H9 (cell line): ENCODE data around the gene CADPS2. TPM values are rescaled to one million over a fixed set of nuclear protein-coding genes. Genes with fewer than 3 reads are reported as not detected.

Source experiments
- DNase-seq: peaks from one replicate; pipeline ENCODE4 v3.0.0-alpha.2; 2017
- H2AFZ ChIP-seq: one replicate; pipeline ENCODE4 v1.6.1; 2013; ENCODE audit warnings: mild to moderate bottlenecking, low read length, control low read depth, moderate library complexity
- H2AK5ac ChIP-seq: 2 replicates; pipeline ENCODE4 v1.6.1; 2013; ENCODE audit warnings: low read length, control low read depth, mixed read lengths; ENCODE audit not compliant: insufficient read length
- H2BK120ac ChIP-seq: one replicate; pipeline ENCODE4 v1.6.1; 2013; ENCODE audit warnings: low read depth, mild to moderate bottlenecking, low read length, control low read depth, inconsistent platforms; ENCODE audit not compliant: poor library complexity, severe bottlenecking
- H2BK12ac ChIP-seq: 2 replicates; pipeline ENCODE4 v1.6.1; 2013; ENCODE audit warnings: low read length, control low read depth, mixed read lengths, low read depth; ENCODE audit not compliant: insufficient read length
- H2BK15ac ChIP-seq: 2 replicates; pipeline ENCODE4 v1.6.1; 2013; ENCODE audit warnings: low read depth, low read length, control low read depth
- H2BK20ac ChIP-seq: one replicate; pipeline ENCODE4 v1.6.1; 2013; ENCODE audit warnings: low read depth, mild to moderate bottlenecking, low read length, control low read depth, inconsistent platforms; ENCODE audit not compliant: poor library complexity, severe bottlenecking
- H2BK5ac ChIP-seq: 2 replicates; pipeline ENCODE4 v1.6.1; 2013; ENCODE audit warnings: low read length, control low read depth, mixed read lengths; ENCODE audit not compliant: insufficient read length
- H3K14ac ChIP-seq: 2 replicates; pipeline ENCODE4 v1.6.1; 2013; ENCODE audit warnings: low read length, control low read depth; ENCODE audit not compliant: insufficient read depth
- H3K18ac ChIP-seq: 2 replicates; pipeline ENCODE4 v1.6.1; 2013; ENCODE audit warnings: low read depth, mild to moderate bottlenecking, mixed read lengths, low read length, control low read depth; ENCODE audit not compliant: insufficient read length
- H3K23ac ChIP-seq: 2 replicates; pipeline ENCODE4 v1.6.1; 2013; ENCODE audit warnings: low read length, control low read depth, mixed read lengths, low read depth; ENCODE audit not compliant: insufficient read length
- H3K23me2 ChIP-seq: 2 replicates; pipeline ENCODE4 v1.6.1; 2013; ENCODE audit warnings: low read depth, mild to moderate bottlenecking, mixed read lengths, low read length, control low read depth; ENCODE audit not compliant: insufficient read length, poor library complexity, severe bottlenecking
- H3K27ac ChIP-seq: 2 replicates; pipeline ENCODE4 v1.5.1; 2013; ENCODE audit warnings: low read length, control low read depth, mixed read lengths, low read depth; ENCODE audit not compliant: insufficient read length
- H3K27me3 ChIP-seq: 2 replicates; pipeline ENCODE4 v1.6.1; 2013; ENCODE audit warnings: low read length, control low read depth, inconsistent platforms; ENCODE audit not compliant: insufficient read depth
- H3K4ac ChIP-seq: 2 replicates; pipeline ENCODE4 v1.6.1; 2013; ENCODE audit warnings: low read depth, mild to moderate bottlenecking, control low read depth, inconsistent platforms, low read length, moderate library complexity
- H3K4me1 ChIP-seq: 2 replicates; pipeline ENCODE4 v1.6.1; 2013; ENCODE audit warnings: low read length, control low read depth, inconsistent platforms; ENCODE audit not compliant: insufficient read depth
- H3K4me2 ChIP-seq: 2 replicates; pipeline ENCODE4 v1.6.1; 2013; ENCODE audit warnings: low read length, control low read depth, mixed read lengths; ENCODE audit not compliant: insufficient read length, insufficient read depth
- H3K56ac ChIP-seq: 2 replicates; pipeline ENCODE4 v1.6.1; 2013; ENCODE audit warnings: low read depth, mild to moderate bottlenecking, mixed read lengths, low read length, control low read depth; ENCODE audit not compliant: insufficient read length
- H3K79me1 ChIP-seq: 2 replicates; pipeline ENCODE4 v1.6.1; 2013; ENCODE audit warnings: low read depth, mild to moderate bottlenecking, moderate library complexity, low read length, control low read depth, inconsistent platforms; ENCODE audit not compliant: insufficient read depth, poor library complexity, severe bottlenecking
- H3K79me2 ChIP-seq: 2 replicates; pipeline ENCODE4 v1.6.1; 2013; ENCODE audit warnings: low read length, control low read depth, inconsistent platforms; ENCODE audit not compliant: insufficient read depth
- H3K9ac ChIP-seq: 2 replicates; pipeline ENCODE4 v1.6.1; 2013; ENCODE audit warnings: low read length, control low read depth, mixed read lengths; ENCODE audit not compliant: insufficient read length; ENCODE audit errors: extremely low read depth
- H3K9me3 ChIP-seq: one replicate; pipeline ENCODE4 v1.6.1; 2013; ENCODE audit warnings: low read depth, low read length, inconsistent platforms; ENCODE audit not compliant: control insufficient read depth
- H3T11ph ChIP-seq: one replicate; pipeline ENCODE4 v1.6.1; 2013; ENCODE audit warnings: mild to moderate bottlenecking, low read length, control low read depth, inconsistent platforms
- H4K20me1 ChIP-seq: one replicate; pipeline ENCODE4 v1.6.1; 2013; ENCODE audit not compliant: control insufficient read depth, insufficient read length, insufficient read depth
- H4K5ac ChIP-seq: 2 replicates; pipeline ENCODE4 v1.6.1; 2013; ENCODE audit warnings: low read depth, mild to moderate bottlenecking, mixed read lengths, low read length, control low read depth; ENCODE audit not compliant: insufficient read length
- H4K8ac ChIP-seq: replicated peaks from 2 replicates; pipeline ENCODE4 v1.6.1; 2013; ENCODE audit warnings: low read length, control low read depth, mixed read lengths, low read depth; ENCODE audit not compliant: insufficient read length
- H4K91ac ChIP-seq: 2 replicates; pipeline ENCODE4 v1.6.1; 2013; ENCODE audit warnings: low read depth, mild to moderate bottlenecking, moderate library complexity, mixed read lengths, low read length, control low read depth; ENCODE audit not compliant: insufficient read length
- H3K27ac Mint-ChIP-seq, 3 experiments: 2 replicates in 2 of 3; 3 replicates in 1 of 3; pipeline ENCODE4 v1.8.0; 2020 to 2021; ENCODE audit warnings: mixed read lengths in 3 of 3, mild to moderate bottlenecking in 1 of 3, moderate library complexity in 1 of 3
- H3K27me3 Mint-ChIP-seq: 2 replicates; pipeline ENCODE4 v1.8.0; 2021; ENCODE audit warnings: low read depth, mild to moderate bottlenecking, moderate library complexity, mixed read lengths
- H3K36me3 Mint-ChIP-seq, 3 experiments: 2 replicates in 2 of 3; 3 replicates in 1 of 3; pipeline ENCODE4 v1.8.0; 2020 to 2021; ENCODE audit warnings: low read depth in 3 of 3, mixed read lengths in 3 of 3; ENCODE audit not compliant: insufficient read depth in 1 of 3
- H3K4me1 Mint-ChIP-seq, 2 experiments: 2 replicates each; pipeline ENCODE4 v1.8.0; 2020; ENCODE audit warnings: mixed read lengths in 2 of 2
- H3K4me3 Mint-ChIP-seq, 2 experiments: 2 replicates in 1 of 2; 3 replicates in 1 of 2; pipeline ENCODE4 v1.8.0; 2020 to 2021; ENCODE audit warnings: mild to moderate bottlenecking in 2 of 2, mixed read lengths in 2 of 2, moderate library complexity in 1 of 2
- H3K9me3 Mint-ChIP-seq, 2 experiments: 2 replicates in 1 of 2; 3 replicates in 1 of 2; pipeline ENCODE4 v1.8.0; 2020; ENCODE audit warnings: mild to moderate bottlenecking in 2 of 2, mixed read lengths in 2 of 2, moderate library complexity in 1 of 2
- WGBS: extraction: QIAGEN DNeasy Blood & Tissue Kit; methylation state at CpG from one replicate; pipeline ENCODE4 v1.1.7; 2013; ENCODE audit warnings: missing lambda C conversion rate, low lambda C conversion rate, mixed read lengths; ENCODE audit not compliant: insufficient read length; ENCODE audit errors: extremely low coverage; 5-methylcytosine and 5-hydroxymethylcytosine counted together
- total RNA-seq: library from RNA; stranded (reverse); gene quantifications from 2 replicates; pipeline ENCODE4 v1.2.1, GENCODE V29; 2021
- TF ChIP-seq, protein P1 (sequence below): fragments of 200-600 bp; sonication (generic); conservative IDR thresholded peaks from 3 replicates; pipeline ENCODE4 v1.8.0; 2021; ENCODE audit warnings: antibody characterized with exemption, mild to moderate bottlenecking

CADPS2 gene
- total RNA-seq, 1 experiment from 2014 or later: 7.1 TPM

DNA sequence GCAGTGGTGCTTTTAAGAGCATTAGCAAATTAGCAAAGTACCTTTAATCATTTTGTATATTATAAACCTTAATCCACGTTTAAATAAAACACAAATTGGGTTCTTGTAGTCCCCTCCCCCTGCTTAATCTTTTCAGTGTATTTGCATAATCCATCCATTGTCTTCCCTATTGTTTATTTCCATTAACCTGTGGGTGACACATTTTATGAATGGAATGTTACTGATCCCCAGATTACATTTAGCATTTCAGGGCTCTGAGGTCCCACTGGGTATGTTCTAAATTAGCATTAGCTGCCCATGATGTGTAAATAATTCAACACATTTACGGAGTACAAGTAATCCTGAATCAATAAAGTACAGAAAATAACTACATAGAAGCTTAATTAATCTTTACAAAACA, 443.3 kb downstream of the CADPS2 start:
- Histone ChIP-seq H3K79me2 (no peaks in the 10 kb centered on the region), H3K79me1 (no peaks in the 10 kb centered on the region), H2BK15ac (no peak overlapping the region), H4K20me1 (no peaks in the 10 kb centered on the region), H2AFZ (no peak overlapping the region), H4K91ac (no peak overlapping the region), H3K27me3 (no peaks in the 10 kb centered on the region), H2BK20ac (no peak overlapping the region), H3K9me3 (no peaks in the 10 kb centered on the region), H3K27ac (no peak overlapping the region), H3T11ph (no peak overlapping the region), H3K23me2 (no peaks in the 10 kb centered on the region), H3K4me2 (no peak overlapping the region), H3K9ac (no peak overlapping the region), H3K18ac (no peak overlapping the region), H3K4ac (no peak overlapping the region), H4K8ac (no peak overlapping the region), H2BK5ac (no peak overlapping the region), H2BK12ac (no peak overlapping the region), H2BK120ac (no peak overlapping the region), H3K23ac (no peak overlapping the region), H2AK5ac (no peak overlapping the region), H3K4me1 (peaks cover 10% of the 10 kb centered on the region; the same call in 1 of the 2 replicates), H3K56ac (no peak overlapping the region), H4K5ac (no peak overlapping the region), H3K14ac (no peak overlapping the region)
- Mint-ChIP-seq H3K4me1 (peaks cover 61 to 69% of the 10 kb centered on the region in 2 experiments), H3K36me3 (peaks cover 14 to 27% (median 23%) of the 10 kb centered on the region in 3 experiments), H3K4me3 (no peak overlapping the region; a peak in 2 of 5 replicates), H3K9me3 (peaks cover 16 to 18% of the 10 kb centered on the region in 2 experiments), H3K27me3 (no peaks in the 10 kb centered on the region), H3K27ac (peak overlapping the region in 2 of 3 experiments; percentile 94 to 95; a peak in 4 of 7 replicates)
- TF ChIP-seq, protein P1, sequence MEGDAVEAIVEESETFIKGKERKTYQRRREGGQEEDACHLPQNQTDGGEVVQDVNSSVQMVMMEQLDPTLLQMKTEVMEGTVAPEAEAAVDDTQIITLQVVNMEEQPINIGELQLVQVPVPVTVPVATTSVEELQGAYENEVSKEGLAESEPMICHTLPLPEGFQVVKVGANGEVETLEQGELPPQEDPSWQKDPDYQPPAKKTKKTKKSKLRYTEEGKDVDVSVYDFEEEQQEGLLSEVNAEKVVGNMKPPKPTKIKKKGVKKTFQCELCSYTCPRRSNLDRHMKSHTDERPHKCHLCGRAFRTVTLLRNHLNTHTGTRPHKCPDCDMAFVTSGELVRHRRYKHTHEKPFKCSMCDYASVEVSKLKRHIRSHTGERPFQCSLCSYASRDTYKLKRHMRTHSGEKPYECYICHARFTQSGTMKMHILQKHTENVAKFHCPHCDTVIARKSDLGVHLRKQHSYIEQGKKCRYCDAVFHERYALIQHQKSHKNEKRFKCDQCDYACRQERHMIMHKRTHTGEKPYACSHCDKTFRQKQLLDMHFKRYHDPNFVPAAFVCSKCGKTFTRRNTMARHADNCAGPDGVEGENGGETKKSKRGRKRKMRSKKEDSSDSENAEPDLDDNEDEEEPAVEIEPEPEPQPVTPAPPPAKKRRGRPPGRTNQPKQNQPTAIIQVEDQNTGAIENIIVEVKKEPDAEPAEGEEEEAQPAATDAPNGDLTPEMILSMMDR: no peak
- DNase-seq: no peak
- no CpG with 5 or more reads among the region's 2 CpGs for WGBS
